GM18519 (cell line): ENCODE results near the gene ACKR1.

Experiments
- ATAC-seq: cut with Tn5 transposase; IDR thresholded peaks from one replicate; pipeline ENCODE4 v1.9.1; 2021; ENCODE audit warnings: mild to moderate bottlenecking, moderate library complexity; ENCODE audit not compliant: unreplicated experiment, low FRiP score

Gene ACKR1

DNA sequence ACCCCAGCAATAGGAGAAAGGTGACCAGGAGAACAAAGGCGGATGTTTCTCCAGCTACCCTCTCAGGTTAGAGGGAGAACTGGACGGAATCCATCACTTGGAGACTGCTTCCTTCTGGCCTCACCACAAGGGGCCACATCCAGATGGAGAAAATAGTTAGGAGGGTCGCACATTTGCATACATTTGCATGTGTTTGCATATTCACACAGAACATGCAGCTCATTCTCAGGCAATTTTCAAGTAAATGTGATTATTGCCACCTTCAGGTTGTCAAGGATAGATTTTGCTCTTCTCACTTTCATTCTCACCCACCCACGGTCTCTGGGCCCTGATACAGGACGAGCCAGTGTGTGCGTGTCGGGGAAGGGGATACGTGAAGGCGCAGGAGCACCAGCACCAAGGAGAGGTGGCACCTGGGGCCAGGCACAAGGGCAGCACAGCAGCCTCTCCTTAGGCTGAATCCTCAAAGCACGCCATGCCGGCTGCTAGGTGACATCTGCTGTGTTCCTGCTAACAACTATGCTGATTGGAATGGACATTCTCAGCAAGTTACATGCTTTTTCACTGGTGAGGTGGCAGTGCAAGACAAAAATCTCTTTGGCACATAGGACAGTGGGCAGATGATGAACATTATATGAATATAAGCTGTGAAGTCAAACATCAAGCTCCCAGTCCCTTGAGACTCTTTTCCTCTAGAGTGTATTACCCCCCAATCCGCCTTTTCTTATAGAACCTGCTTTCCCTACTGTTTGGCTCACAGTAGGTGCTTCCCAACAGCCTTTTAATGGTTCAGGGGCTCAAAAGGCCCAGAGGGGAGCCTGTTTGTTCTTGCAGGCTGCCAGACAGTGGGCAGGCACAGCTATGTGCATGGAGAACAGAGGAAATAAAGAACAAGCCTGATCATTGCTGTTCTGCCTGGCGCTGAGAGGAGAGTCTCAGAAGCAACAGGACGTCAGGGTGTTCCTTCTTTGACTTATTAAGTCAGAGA is 14.3 kb downstream of the ACKR1 start:
- no peak for ATAC-seq

DNA sequence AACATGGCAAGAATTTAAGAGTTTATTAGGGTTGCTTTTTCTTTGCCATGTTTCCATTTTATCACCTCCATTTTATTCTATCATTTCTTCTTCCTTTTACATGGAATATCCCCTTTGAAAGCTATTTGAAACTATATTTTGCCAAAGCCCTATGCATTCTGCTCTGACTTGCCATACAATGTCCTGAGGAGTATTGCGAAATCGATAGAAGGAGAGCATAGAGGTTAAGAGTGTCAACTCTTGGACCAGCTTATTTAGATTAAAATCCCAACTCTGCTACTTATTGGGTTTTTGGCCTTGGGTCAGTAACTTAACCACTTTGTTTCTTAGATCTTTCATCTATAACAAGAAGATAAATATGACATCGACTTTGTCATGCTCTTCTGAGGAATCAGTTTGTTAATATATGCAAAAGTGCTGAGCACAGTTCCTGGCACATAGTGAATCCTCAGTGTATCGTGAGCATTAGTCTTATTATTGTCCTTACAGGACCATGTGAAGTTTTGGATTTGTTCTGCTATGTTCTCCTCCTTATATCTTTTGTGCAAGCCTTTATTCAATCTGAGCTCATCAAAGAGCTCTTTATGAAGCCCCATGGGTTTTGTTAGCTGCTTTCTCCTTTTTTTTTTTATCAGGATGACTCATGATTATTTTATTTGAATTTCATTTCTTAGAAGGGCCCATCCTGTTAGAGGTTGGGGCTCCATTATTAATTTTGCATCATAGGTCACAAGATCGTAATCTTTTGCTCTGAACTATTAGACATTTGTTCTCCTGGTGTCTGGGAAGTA is 17.6 kb downstream of the ACKR1 start:
- ATAC-seq = no peak

DNA sequence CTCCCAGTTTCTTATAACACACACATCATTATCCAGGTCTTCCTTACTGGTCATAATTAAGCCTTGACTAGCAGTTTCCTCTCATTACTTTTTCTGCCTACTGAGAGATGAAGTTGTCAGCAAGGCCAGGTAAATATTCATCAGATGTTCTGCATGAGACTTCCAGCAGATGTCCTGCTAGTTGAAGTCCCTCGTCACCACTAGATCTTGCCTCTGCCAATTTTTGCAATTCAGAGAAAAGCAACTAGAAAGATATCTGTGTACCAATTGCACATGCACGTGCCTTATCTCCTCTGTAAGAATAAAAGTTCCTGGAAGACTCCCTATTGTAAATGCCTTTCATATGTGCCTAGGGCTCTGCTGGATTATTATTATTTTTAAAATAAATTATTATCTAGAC is 18.3 kb downstream of the ACKR1 start:
- no peak for ATAC-seq

DNA sequence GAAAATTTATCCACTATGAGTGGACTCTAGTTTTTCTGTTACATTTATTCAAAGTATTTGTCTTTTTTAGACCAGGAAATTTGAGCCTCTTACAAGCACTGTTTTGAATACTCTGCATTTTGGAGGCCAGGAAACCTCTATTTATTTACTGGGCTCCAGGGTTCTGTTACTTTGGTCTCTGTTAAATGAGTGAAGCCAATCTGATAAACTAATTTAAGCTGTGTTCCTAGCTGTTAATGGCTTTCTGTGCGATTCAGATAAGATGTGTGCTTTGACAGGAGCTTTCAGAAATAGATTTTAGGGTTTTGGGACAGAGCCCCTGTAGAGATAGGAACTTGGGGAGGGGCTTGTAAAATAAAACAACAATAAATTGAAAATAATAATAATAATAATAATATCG is 23.9 kb downstream of the ACKR1 start:
- no peak for ATAC-seq

DNA sequence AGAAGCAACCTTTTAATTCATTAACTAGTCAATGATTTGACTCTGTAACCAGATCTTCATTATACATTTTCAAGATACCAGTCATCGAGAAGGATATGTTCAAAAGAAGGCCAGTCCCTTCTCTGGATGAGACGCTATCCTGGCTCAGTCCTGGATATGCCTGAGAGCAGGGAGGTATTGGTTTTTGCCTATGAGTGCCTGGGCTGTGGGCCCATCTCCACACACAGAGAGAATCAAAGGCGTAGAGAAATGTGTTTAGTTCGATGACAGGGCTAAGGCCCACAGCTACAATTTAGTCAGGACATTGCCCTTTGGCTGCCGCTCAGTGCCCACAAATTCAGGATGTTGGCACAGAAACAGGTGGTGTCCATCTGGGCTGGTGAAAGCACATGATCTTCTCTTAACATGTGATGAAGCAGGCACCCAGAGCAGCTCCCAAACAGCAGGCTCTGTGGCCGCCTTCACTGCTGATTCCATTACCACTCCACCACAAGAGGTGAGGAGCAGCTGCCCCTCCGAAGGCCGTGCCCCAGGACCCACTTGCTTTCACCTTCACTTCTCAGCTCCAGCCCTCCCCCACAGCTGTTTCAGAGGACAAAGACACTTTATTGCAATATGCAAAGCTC is 24.7 kb downstream of the ACKR1 start:
- ATAC-seq = no peak

DNA sequence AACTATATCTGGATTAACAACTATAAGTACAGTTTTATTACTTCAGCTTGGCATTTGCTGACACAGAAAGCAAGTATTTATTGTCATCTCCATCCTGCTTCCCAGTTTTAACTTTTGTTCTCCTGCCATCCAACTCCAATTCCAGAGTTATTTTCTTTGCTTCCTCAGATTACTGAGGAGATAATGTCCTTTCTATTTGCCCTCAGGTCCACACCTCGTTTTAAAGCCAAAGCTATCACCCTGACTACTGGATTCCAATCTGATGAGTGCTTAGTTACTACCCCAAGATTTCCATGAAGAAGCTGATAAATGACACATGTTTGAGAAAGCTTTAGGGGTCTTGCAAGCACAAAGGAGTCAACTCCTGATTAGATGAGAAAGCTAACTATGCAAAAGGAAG is 25.2 kb downstream of the ACKR1 start:
- no peak for ATAC-seq

DNA sequence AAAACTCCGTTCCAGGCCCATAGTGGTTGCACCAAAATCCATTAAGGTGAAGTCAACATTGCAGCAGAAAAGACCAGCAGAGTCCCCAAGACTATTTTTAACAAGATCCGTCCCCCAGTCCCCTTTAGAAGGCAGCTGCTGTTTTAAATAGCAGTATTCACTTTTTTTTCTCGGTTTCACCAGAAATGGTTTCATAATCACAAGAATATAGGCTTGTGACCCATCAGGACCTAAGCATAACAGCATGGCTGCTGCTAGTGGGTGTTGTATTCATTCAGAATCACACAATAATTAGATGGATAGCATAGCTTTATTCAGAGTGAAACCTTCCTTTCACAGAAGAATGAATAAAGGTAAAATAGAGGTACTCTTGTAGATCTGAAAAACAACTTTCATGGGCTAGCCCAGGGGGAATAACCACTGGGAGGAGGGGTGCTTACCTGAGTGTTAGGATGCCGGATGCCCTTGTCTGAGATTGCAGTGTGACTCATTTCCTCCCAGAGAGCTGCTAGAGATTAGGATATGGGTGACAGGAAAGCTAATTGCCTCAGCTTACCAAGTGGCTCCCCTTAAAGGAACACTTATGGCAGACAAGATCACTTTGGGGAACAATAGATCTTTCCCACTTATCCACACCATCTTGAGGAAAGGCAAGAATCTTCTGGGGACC is 35.0 kb downstream of the ACKR1 start:
- ATAC-seq = peak; percentile 92

DNA sequence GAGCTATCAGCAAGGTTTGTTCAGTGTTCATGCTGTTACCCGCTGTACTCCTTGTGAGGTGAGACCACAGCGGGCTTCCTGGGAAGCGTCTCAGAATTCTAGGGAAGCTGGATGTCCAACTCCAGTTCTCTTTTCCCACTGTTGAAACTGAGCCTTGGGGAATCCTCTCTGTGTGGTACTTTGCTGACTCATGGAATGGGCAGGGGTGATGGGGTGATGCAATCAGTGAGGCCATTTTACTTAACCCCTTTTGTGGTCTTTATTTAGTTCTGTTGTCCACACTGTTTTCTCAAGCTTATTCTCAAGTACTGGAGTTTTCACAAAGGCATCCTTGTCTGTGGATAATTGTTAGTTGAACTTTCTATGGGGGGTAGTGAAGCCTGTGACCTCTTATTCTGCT is 42.6 kb downstream of the ACKR1 start:
- no peak for ATAC-seq

DNA sequence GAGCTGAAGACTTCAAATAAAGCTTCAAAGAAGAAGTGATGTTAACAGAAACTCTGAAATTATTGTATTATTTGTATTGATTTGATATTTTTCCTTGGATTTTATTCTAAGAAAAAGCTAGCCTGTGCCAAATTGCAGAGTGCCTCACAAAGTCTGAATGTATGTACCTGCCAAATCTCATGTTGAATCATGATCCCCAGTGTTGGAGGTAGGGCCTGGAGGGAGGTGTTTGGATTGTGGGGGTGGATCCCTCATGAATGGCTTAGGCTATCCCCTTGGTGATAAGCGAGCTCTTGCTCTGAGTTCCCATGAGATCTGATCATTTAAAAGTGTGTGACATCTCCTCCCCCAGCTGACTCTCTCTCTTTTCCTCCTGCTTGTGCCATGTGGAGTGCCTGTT is 43.6 kb downstream of the ACKR1 start:
- ATAC-seq = no peak

DNA sequence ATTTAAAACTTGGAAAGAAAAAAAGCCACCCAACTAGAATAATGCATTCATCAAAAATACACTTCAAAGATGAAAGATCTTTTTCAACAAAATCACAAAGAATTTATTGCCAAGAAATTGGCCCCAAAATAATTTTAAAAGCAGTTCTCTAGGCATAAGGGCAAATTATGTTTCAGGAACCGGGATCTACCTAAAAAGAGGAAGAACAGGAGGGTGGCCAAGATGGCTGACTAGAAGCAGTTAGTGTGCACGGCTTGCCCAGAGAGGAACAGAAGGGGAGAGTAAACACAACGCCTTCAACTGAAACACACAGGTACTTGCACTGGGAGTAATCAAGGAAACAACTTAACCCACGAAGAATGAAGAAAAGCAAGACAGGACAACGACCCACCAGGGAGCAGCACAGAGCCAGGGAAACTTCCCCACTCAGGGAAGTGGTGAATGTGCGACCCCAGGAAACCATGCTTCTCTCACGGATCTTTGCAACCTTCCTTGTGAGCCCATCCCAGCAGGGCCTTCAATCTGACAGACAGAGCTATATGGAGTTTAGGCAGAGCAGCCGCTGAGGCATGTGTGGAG is 46.1 kb downstream of the ACKR1 start:
- ATAC-seq = no peak
